GM18951 (cell line): Measurements from ENCODE around the gene FRY.

ENCODE experiments used
- POLR2A ChIP-seq: IDR thresholded peaks from 4 replicates; pipeline ENCODE4 v1.6.1; 2011; ENCODE audit warnings: mild to moderate bottlenecking; ENCODE audit not compliant: insufficient read length, insufficient read depth; ENCODE audit errors: extremely low read depth
- in situ Hi-C: fragments of 300-500 bp; cut with MboI; formaldehyde crosslinking; loops from one replicate; pipeline ENCODE4 v1.12.0; 2022; ENCODE audit warnings: low sequenced_read_pairs, mixed read lengths, inconsistent platforms; ENCODE audit not compliant: unreplicated experiment

FRY gene

DNA sequence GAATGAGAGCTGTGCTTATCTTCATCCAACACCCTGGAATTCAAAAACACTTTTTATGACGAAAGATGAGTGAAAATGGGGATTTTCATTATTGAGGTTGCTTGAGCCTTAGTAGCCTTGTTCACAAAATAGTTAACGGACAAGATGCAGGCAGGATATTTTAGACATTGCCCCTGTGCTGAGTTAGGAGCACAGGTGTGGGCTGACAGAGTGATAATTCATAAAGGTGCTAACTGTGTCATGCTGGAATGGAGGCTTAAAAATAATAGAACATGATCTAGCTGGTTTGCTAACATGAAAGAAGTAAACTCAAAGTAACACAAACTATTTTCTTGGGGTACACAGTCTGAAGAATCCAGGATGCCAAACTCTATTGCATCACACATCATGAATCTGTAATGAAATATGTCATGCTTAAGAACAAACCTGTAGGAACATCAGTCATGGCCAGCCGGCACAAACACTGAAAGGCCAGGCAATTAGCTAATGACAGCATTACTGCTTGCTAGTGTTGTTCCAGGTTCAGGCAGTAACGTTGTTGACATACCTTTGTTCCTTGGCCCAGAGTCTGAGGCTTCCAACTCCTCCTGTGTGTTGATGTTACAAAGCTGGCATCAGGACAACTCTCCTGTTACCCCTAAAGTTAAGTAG, 55.3 kb downstream of the FRY start:
- in situ Hi-C loops: no loop called here
- no peak for TF ChIP-seq POLR2A

DNA sequence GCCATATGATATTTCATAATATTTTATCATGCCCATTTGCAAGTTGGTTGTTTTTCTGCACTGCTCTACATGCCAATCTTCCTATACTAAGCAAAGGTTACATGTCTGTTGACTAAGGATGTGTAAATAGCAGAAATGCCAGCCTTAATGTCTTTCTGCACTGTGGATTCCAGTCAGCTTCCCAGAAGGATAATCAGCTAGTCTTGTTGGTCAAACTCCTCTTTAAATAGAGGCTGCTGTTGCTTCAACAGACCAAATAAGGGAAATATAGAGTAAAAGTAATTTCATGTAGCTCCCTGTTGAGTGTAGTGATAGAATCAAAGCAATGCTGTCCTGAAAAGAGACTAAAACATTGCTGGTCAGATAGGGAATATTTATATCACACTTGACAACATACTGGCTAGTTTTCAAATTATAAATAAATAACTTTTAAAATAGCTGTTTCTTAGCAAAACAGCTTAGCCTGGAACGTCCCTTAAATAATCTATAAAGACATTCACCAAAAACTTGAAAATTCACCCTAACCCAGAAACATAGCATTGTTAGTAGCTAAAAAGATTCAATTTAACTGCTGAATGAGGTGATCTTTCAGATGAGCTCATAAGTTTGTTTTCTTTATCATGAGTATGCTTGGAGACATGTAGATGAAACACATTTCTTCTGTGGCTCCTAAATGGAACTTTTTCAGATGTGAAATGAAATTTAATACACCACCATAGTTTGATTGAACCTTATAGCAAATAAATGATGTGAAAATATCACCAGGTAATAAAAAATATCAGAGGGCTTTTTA, 56.6 kb downstream of the FRY start:
- no peak for TF ChIP-seq POLR2A
- in situ Hi-C loops: no loop called here

DNA sequence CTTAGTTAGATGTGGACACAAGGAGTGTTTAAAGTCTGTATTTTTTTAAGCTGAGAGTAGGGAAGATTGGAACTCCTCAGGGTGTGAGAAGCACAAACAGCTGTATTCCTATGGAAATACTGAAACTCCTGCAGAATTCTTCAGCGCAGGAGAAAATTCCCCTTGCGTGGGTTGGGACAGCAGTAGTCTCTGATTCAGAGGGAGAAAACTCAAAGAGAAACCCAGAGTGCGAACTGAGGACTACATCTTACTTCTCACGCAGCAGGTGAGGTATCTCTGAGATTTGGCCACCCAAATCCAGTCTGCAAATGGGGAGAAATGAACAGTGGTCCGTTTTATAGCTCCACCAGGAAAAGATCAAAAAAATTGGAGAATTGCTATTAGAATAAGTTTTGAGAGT, 60.9 kb downstream of the FRY start:
- in situ Hi-C loops: no loop called here
- TF ChIP-seq POLR2A: no peak

DNA sequence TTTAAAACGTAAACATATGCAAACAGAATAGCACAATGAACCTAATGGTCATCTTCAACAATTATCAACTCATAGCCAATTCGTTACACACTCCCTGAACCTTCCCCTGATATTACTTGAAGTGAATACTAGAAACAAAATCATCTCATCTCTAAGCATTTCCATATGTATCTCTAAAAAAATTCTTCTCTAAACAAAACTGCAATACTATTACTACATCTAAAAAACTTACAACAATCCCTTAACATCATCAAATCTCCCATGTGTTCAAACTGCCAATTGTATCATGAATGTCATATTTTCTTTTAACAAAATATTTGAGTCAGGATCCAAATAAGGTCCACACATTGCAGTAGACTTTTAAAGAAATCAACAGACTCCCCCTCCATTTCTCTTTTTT, 61.4 kb downstream of the FRY start:
- in situ Hi-C loops: no loop called here
- no peak for TF ChIP-seq POLR2A

DNA sequence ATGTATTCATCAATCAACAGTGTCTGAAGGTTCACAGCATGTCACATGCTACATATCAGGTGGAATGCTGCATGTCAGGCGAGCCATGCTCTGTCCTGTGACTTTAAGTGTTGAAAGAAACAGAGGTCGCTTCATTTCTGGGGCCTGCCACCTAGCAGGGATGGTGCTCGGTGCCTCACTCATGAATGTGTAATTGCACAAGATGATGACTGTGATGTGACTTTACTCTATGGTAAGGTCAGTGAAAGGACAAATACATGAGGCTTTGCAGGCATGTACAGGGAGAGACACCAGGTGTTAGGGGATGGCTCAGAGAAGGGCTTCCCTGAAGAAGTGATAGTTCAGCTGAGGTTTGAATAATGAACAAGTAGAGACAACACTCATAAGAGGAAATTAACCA, 66.7 kb downstream of the FRY start:
- in situ Hi-C loops: no loop called here

DNA sequence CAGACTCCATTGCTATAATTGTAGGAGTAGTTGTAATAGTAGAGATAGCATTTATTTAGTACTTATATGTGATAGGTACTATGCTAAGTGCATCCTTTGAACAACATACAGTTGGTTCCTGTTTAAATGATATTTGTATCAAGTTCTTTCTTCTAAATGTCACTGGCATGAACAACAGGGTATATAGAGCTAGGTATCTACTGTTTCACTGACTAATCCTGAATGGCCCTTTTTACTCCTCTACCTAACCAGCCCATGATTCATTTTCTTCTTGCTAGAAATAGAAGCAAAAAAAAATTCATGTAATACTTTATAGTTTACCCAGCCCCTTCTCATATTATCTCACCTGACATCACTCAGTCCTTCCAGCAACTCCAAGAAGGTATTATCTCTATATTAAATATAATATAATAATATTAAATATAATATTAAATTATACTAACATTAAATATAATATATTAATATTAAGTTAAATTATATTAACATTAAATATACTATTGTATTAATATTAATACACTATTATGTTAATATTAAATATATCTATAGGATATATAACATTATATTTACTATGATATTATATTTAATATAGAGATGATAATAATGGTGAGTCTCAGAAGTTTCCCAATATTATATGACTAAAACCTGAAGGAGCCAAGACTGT, 74.2 kb downstream of the FRY start:
- in situ Hi-C loops: no loop called here
- no peak for TF ChIP-seq POLR2A

More for the DNA sequence above, 66.7 kb downstream of the FRY start:
- TF ChIP-seq POLR2A: no peak

DNA sequence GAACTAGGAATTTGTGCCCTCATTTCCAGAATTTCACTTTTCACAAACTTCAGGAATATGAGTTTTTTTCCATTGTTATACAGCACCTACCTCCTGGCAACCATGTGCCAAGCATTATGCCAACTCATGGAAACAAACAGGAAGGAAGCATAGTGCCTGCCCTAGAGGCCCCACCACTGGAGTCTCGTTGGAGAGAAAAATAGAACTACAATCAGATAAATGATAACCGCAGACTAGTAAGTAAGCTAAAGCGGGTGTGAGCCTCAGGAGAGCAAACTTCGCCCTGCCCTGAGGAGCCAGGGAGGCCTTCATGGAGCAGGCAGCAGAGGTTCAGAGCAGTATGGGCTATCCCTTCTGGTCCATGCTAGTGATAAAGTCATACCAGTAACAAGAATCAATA, 75.9 kb downstream of the FRY start:
- in situ Hi-C loops: no loop called here

DNA sequence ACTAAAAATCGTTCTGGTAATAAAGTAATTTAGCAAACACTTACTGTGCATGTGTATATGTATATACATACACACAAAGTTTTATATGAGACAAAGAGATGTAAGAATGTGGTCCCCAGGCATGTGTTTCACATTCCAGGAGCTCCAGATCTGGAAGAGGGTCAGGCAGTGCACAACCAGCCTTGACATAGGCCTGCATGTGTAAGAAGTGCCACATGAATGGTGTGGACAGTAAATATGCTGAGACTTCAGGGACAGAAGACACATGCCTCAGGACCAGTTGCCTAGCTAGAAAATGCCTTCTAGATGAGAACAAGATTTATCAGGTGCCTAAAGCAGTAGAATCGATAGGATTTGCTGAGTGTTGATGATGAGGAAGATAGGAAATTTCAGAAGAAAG, 76.4 kb downstream of the FRY start:
- in situ Hi-C loops: no loop called here
- TF ChIP-seq POLR2A: no peak

More for the DNA sequence above, 75.9 kb downstream of the FRY start:
- TF ChIP-seq POLR2A: no peak

DNA sequence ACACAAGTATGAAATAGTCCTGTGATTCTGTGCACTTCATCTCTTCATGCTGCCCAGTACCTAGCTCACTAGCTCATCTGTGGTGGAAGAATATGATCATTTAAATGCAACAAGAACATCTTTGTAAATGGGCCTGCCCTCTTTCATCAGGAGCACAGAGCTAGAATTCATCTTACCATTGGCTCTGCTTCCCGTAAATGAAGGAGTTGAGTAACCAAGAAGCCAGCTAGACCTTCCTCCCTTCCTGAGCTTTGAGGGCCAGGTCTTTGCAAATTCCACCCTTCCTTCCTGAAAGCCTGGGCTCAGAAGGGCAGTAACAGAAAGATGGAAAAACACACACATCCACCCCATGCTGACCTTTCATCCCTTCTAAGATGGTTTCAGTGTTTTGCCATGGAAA, 82.0 kb downstream of the FRY start:
- in situ Hi-C loops: no loop called here

DNA sequence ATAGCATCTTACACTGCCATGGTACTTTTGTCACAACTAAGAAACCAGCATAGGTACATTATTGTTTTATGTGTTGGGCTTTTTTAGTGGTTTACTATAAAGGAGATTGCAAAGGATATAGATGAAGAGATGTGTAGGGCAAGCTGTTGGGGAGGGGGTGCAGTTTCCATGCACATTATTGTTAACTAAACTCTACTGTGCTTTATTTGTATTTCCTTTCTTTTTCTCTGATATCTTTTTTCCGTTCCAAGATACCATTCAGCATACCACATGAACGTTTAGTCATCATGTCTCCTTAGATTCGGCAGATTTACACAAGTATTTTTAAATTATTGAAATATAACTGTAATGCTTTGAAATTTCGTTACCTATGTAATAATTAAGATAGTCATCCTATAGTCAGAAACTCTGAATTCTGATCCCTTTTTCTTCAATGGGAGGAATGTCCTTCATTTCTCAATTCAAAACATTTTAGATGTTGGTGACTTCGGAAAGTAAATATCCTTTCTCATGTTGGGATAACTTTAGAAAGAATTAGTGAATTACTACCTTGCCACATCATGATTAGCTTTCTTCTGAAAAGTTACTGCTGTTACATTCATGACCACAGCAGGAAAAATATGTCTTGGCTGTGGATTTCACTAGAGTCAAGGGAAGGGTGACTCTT, 82.8 kb downstream of the FRY start:
- no peak for TF ChIP-seq POLR2A
- in situ Hi-C loops: no loop called here

More for the DNA sequence above, 82.0 kb downstream of the FRY start:
- no peak for TF ChIP-seq POLR2A

DNA sequence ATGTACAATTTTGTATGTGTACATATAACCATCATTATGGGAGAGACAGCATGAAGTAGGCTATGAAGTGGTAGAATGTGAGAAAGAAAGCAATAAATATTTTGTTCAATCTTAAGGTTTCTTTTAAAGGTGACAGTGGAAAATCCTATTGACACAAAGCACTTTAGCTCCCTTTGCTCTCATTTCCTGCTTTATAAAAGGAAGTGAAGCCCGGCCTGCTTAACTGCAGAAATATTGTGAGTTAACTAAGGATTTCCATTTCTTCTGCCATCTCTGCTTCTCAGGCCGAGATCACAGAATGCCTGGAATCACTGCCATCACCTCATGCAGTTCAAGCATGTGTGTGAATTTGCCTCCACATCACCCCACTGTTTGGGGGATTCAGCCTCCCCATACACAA, 83.5 kb downstream of the FRY start:
- no peak for TF ChIP-seq POLR2A
- in situ Hi-C loops: no loop called here

DNA sequence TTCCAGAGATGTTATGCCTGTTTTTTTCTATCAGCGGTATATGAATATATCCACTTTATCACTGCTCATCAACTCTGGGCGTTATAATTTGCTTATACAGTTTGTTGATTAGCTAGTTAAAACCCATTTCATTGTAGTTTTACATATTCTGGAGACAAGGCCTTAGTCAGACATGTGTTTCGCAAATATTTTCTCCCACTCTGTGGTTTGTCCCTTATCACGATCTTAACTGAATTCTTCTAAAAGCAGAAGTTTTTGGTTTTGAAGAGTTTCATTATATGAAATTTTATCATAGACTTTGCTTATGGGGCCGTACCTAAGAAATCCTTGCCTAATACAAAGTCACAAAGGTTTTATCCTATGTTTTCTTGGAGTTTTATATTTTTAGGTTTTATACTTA, 84.6 kb downstream of the FRY start:
- TF ChIP-seq POLR2A: no peak
- in situ Hi-C loops: no loop called here

DNA sequence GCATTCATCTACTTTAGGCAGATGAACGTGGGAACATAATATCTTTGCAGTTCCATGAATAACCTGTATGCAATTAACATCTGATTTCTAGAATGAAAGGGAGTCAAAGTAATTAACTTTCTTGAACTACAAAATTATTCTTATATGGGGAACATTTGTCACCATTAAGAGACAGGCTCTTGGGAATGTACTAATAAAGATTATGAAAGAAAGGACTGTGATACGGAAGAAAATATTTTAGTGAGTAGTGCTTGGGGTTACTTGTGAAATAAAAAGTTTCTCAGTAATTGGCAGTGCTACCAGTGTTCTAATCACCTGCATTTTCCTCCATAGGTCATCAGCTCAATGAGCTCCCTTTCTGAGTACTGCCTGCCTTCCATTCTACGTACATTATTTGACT, 85.4 kb downstream of the FRY start:
- no peak for TF ChIP-seq POLR2A
- in situ Hi-C loops: no loop called here

DNA sequence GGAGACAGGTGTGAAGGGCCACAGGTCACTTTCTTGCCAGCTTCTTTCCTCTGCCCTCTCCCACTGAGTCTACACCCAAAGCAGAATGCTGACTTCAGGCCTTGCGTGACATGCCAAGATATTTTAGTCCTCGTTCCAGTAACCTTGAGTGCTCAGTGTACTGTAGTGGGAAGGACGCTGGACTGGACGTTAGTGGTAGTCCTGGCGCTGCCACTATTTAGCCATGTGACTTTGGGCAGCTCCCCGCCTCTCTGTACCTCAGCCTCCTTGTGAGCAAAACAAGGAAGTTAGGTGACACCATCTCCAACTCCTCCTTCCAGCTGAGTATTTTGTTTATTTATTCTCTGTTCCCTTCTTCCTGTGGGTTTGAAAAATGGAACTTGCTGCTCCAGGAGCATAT, 86.1 kb downstream of the FRY start:
- in situ Hi-C loops: no loop called here
- no peak for TF ChIP-seq POLR2A

DNA sequence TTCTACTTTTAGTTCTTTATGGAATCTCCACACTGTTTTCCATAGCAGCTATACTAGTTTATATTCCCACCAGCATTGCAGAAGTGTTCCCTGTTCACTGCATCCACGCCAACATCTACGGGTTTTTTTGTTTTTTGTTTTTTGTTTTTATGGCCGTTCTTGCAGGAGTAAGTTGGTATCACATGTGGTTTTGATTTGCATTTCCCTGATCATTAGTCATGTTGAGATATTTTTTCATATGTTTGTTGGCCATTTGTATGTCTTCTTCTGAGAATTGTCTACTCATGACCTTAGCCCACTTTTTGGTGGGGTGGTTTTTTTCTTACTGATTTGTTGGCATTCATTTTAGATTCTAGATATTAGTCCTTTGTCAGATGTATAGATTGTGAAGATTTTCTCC, 89.7 kb downstream of the FRY start:
- in situ Hi-C loops: no loop called here
- no peak for TF ChIP-seq POLR2A
